Hematopoietic multipotent progenitor cell (in vitro differentiated cells): Measurements from ENCODE around the gene NXF2B. TPM values are rescaled to one million over a fixed set of nuclear protein-coding genes. Genes with fewer than 3 reads are reported as not detected.
"Not testable (repeated sequence)": the region's sequence is repeated elsewhere in the genome, so short reads cannot be mapped to it uniquely, and the experiment has no call there.

Experiments used
- DNase-seq, 3 donors: peaks; one replicate each; pipeline ENCODE4 v3.0.0-alpha.2; 2011 to 2015; ENCODE audit warnings: low read depth in 2 of 3, low spot score in 2 of 3
- total RNA-seq: library from RNA; depleted of rRNA; stranded (reverse); fragments of >200 nt; gene quantifications from one replicate; pipeline ENCODE4 v1.2.3, GENCODE V29; 2012

NXF2B gene
- total RNA-seq: not detected

GRCh38 chrX:102439908-102440307 is at the start of gene NXF2B:
NXF2B (minus strand) TSS chrX:102440008; CDS start chrX:102380036, 59,972 bp downstream.
- not testable (repeated sequence) for DNase-seq

DNA sequence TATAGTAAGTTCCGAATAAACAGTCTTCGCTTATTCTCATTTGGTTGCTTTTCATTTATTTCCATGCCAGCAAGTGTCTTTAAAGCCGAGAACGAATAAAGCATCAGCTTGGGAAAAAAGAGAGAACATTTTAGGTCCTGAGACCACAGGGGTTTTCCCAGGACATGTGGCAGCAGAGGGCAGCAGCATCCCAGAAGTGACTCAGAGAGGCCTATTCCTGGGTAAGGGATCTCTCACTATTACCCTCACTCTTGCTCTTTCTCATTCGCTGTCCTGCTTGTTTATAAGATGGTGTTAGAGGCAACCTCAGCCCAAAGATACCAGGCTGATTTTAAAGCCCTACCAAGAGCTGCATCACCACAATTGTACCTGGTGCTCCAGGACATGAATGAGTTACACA is 39.0 kb upstream of the NXF2B start:
- DNase-seq: not testable (repeated sequence)

- not testable (repeated sequence) for DNase-seq
Measured at GRCh38 chrX:102471762-102472220, 32.0 kb upstream of the NXF2B start, which contains the start of gene TCP11X2. TCP11X2 (minus strand) TSS chrX:102471812.

DNA sequence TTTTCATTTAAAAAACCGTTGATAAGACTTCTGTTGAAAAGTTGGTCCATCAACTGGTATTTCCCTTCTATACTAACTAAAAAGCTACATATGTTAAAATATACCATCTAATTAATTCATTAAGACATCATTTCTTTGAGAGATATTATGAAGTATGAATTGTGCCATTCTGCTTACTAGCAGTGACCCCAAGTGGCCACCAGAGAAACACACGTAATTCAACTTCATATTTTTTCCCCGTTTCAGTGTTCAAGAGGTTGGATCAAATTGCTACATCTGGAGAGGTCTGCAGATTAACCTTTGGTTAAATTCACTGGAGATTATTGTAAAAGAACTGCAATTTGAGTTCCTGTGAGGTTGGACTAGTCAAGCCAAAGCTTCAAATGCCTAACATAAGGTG is 30.4 kb upstream of the NXF2B start:
- DNase-seq: not testable (repeated sequence)

- DNase-seq: not testable (repeated sequence)
Measured at GRCh38 chrX:102458615-102459014, 18.8 kb upstream of the NXF2B start.

DNA sequence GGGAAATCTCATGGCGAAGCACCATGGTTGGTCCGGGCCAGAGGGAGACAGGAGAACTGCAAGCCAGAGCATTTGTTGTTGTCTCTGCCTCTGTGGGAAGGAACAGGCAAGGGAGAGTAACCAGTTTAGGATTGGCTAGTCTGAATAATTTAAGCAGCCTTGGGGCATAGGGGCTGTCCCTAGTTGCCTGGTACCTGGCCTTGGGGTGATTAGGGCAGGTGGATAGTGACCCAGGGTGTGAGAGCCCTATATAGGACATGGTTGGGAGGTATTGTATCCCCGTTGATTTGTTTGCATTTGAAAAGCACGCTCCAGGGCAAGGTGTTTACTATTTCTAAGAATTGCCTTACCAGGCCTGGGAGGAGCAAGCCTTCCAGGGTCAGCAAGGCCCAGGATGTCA is 25.3 kb downstream of the NXF2B start:
- not testable (repeated sequence) for DNase-seq

- DNase-seq: peak; percentile 21 to 63 (median 44)
Measured at GRCh38 chrX:102345916-102346315, 93.9 kb downstream of the NXF2B start.

DNA sequence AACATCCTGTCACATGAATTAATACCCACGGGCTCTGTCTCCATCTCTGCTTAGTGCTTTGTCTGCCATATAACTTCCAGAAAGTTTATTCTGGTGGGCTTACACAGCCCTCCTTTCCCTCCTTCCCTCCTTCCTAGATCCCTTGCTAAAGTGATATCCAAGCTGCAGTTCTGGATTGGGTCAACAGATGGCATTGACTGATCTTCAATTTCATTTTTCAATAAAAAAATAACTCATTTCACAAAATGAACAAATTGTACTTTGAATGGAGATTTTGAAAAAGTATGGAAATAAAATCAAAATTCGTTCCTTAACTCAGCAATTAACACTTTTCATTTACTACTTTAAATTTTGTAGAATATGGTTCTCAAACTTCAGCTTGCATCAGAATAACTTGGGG is 97.9 kb downstream of the NXF2B start:
- DNase-seq: no peak

- peak in 1 of 3 donors; percentile 0 for DNase-seq
Measured at GRCh38 chrX:102339312-102340298, 100.2 kb downstream of the NXF2B start.

GRCh38 chrX:102338162-102338561 is 101.6 kb downstream of the NXF2B start:
- no peak for DNase-seq

Other genes with a start within 250 kb of the NXF2B start
- gene TCP11X1, start 224.7 kb downstream of the NXF2B start, total RNA-seq: not detected
- gene NXF2, start 192.8 kb downstream of the NXF2B start, total RNA-seq: not detected
- not detected for gene TCP11X2, start 31.8 kb upstream of the NXF2B start, total RNA-seq
- under 0.01 TPM for gene TMSB15A, start 76.7 kb upstream of the NXF2B start, total RNA-seq
- 17.8 TPM for gene ARMCX5, start 159.5 kb upstream of the NXF2B start, total RNA-seq
- 3.5 TPM for gene GPRASP1, start 211.5 kb upstream of the NXF2B start, total RNA-seq